ENCODE measurements around the gene ENTPD2. TPM values are rescaled to one million over a fixed set of nuclear protein-coding genes. Genes with fewer than 3 reads are reported as not detected.

The ENTPD2 gene
- total and polyA plus RNA-seq, 7 experiments from 2014 or later: not detected

DNA sequence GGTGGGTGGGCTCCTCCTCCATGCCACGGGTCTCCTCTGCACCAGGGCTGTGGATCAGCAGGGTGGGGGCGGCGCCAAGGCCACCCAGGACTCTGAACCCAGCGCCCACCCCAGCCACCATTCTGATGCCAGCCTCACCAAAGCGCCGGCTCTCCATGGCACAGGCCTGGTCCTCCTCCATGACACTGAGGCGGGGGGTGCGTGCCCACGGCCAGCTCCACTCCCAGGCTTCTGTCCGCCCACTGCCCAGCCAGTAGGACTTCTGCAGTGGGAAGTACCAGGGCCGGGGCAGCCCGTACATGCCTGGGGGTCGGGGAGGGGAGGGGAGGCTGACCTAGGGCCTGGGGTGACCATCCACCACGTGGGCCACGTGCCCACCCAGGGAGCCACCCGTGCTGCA is 37.4 kb downstream of the ENTPD2 start:
- H3K36me3 ChIP-seq (ENCODE audit: control insufficient read depth in 2 of 3, insufficient read depth in 3 of 3, low read length in 3 of 3): peaks cover 0 to 30% (median 0%) of the 10 kb centered on the region in 3 experiments
- no peaks in the 10 kb centered on the region for H3K27me3 Mint-ChIP-seq
- H3K36me3 Mint-ChIP-seq: peaks cover 0 to 5% (median 0%) of the 10 kb centered on the region in 5 donors
- H3K27ac ChIP-seq (ENCODE audit: low read depth, low read length): no peak overlapping the region
- no peak for ATAC-seq
- H3K4me1 ChIP-seq (ENCODE audit: control insufficient read depth in 2 of 2, insufficient read depth in 2 of 2, low read length in 2 of 2): no peaks in the 10 kb centered on the region
- ChIA-PET POLR2A (no interaction called here), CTCF (no interaction called here)
- no peaks in the 10 kb centered on the region for H3K9me3 Mint-ChIP-seq
- no peak overlapping the region for H3K27ac Mint-ChIP-seq
- H3K4me1 Mint-ChIP-seq: no peaks in the 10 kb centered on the region
- no peak overlapping the region for H3K4me3 Mint-ChIP-seq
- no peak for DNase-seq
- intact Hi-C loops (cut with micrococcal nuclease): no loop called here
- H3K4me3 ChIP-seq (ENCODE audit: low read length): no peak overlapping the region
- H3K27me3 ChIP-seq (ENCODE audit: control insufficient read depth in 2 of 2, insufficient read depth in 2 of 2, low read length in 2 of 2): no peaks in the 10 kb centered on the region
- H3K9me3 ChIP-seq (ENCODE audit: control insufficient read depth in 2 of 3, low read length in 3 of 3): no peaks in the 10 kb centered on the region

DNA sequence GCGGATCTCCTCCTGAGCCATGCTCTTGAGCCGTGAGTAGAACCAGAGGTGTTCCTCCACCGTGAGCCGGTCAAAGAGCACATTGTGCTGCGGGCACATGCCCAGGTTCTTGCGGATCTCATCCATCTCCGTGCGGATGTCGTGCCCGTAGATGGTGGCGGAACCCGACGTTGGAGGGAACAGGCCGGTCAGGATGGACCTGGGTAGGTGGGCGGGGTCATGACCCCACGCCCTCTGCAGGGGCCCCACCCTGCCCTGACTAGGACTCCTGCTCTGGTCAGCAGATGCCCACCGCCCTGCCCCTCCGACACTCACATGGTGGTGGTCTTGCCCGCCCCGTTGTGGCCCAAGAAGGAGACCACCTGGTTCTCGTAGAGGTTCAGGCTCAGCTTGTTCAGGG is 37.9 kb downstream of the ENTPD2 start:
- ATAC-seq: no peak

DNA sequence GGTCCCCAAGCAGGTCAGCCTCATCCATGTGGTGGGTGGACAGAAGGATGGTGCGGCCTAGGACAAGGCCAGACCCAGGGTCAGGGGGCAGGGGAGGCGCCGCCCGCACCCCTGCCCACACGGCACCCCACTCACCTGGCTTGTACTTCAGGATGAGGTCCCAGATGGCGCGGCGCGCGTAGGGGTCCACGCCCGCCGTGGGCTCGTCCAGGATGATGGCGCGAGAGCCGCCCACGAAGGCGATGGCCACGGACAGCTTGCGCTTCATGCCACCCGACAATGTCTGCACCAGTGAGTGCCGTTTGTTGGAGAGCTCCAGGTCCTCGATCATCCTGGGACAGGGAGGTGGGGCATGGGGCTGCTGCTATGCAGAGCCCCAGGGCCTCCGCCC is 38.3 kb downstream of the ENTPD2 start:
- H3K4me1 ChIP-seq (ENCODE audit: control insufficient read depth in 2 of 2, insufficient read depth in 2 of 2, low read length in 2 of 2): no peaks in the 10 kb centered on the region
- Mint-ChIP-seq H3K27ac (no peak overlapping the region), H3K4me3 (no peak overlapping the region), H3K4me1 (no peaks in the 10 kb centered on the region), H3K27me3 (no peaks in the 10 kb centered on the region), H3K36me3 (peaks cover 0 to 5% (median 0%) of the 10 kb centered on the region in 5 donors), H3K9me3 (no peaks in the 10 kb centered on the region)
- no peak overlapping the region for H3K4me3 ChIP-seq (ENCODE audit: low read length)
- H3K9me3 ChIP-seq (ENCODE audit: control insufficient read depth in 2 of 3, low read length in 3 of 3): no peaks in the 10 kb centered on the region
- no peak overlapping the region for H3K27ac ChIP-seq (ENCODE audit: low read depth, low read length)
- H3K36me3 ChIP-seq (ENCODE audit: control insufficient read depth in 2 of 3, insufficient read depth in 3 of 3, low read length in 3 of 3): peaks cover 0 to 34% (median 0%) of the 10 kb centered on the region in 3 experiments
- intact Hi-C loops (cut with micrococcal nuclease): no loop called here
- no peaks in the 10 kb centered on the region for H3K27me3 ChIP-seq (ENCODE audit: control insufficient read depth in 2 of 2, insufficient read depth in 2 of 2, low read length in 2 of 2)
- ChIA-PET CTCF (interaction anchor here (1.3 kb wide), 1 partner anchor 14 kb away, joined by 7 read pairs; no protein-coding TSS in a partner anchor), POLR2A (no interaction called here)
- DNase-seq: no peak
- no peak for ATAC-seq

More for the DNA sequence above, 37.9 kb downstream of the ENTPD2 start:
- CTCF ChIA-PET: no interaction called here
- intact Hi-C loops (cut with micrococcal nuclease): no loop called here
- peaks cover 0 to 34% (median 0%) of the 10 kb centered on the region in 3 experiments for H3K36me3 ChIP-seq (ENCODE audit: control insufficient read depth in 2 of 3, insufficient read depth in 3 of 3, low read length in 3 of 3)
- Mint-ChIP-seq H3K27ac (no peak overlapping the region), H3K9me3 (no peaks in the 10 kb centered on the region), H3K36me3 (peaks cover 0 to 5% (median 0%) of the 10 kb centered on the region in 5 donors), H3K4me3 (no peak overlapping the region), H3K27me3 (no peaks in the 10 kb centered on the region), H3K4me1 (no peaks in the 10 kb centered on the region)
- POLR2A ChIA-PET: no interaction called here
- H3K4me1 ChIP-seq (ENCODE audit: control insufficient read depth in 2 of 2, insufficient read depth in 2 of 2, low read length in 2 of 2): no peaks in the 10 kb centered on the region
- no peak overlapping the region for H3K4me3 ChIP-seq (ENCODE audit: low read length)
- DNase-seq: no peak
- H3K27me3 ChIP-seq (ENCODE audit: control insufficient read depth in 2 of 2, insufficient read depth in 2 of 2, low read length in 2 of 2): no peaks in the 10 kb centered on the region
- no peaks in the 10 kb centered on the region for H3K9me3 ChIP-seq (ENCODE audit: control insufficient read depth in 2 of 3, low read length in 3 of 3)
- H3K27ac ChIP-seq (ENCODE audit: low read depth, low read length): no peak overlapping the region

DNA sequence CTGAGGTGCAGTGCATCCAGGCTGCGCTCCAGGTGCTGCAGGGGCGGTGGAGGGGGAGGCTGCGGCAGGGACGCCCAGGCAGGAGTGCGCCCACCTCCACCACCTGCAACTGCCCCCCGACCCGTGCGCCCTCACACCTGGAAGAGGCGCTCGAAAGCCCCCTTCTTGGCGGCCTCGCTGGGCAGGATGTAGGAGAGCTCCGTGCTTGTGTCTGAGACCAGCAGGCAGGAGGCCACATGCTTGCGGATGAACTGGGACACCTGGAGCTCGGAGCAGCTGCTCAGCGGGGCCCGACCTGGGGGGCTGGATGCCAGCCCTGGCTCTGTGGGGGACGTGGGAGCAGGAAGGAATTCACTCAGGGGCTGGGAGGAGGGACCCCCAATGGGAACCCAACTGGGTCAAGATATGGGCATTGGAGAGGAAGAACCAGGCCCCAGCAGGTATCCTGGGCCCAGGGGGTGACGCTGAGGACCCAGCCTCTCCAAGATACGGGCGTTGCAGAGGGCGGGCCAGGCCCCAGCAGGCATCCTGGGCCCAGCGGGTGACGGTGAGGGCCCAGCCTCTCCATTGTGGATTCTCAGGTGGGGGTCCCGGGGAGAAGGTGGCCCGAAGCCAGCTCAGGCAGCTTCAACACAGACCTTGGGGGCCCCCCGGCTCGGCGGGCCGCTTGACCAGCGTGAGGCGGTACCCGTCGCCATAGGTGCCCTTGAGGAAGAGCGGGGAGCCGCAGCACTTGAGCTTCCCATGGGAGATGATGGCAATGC is 38.9 kb downstream of the ENTPD2 start:
- peaks cover 0 to 34% (median 0%) of the 10 kb centered on the region in 3 experiments for H3K36me3 ChIP-seq (ENCODE audit: control insufficient read depth in 2 of 3, insufficient read depth in 3 of 3, low read length in 3 of 3)
- POLR2A ChIA-PET: no interaction called here
- peaks cover 0 to 5% (median 0%) of the 10 kb centered on the region in 5 donors for H3K36me3 Mint-ChIP-seq

DNA sequence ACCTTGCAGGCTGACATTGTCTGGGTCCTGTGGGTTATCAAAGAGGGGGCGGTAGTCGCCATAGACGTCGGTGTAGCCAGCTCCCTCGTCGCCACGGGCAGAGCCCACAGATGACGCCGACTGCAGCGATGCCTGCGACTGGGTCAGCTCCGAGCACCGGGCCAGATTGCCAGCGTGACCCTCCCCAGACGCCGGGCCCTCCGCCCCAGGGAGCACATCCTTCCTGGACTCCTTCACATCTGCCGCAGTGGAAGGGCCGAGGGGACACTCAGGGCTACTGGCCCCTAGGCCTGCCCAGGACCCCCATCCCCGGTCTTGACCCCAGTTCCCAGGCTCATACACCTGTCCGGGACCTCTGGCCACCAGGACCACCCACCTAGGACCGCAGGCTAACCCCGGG is 39.7 kb downstream of the ENTPD2 start:
- H3K4me1 Mint-ChIP-seq: no peaks in the 10 kb centered on the region
- H3K4me3 Mint-ChIP-seq: no peak overlapping the region
- Histone ChIP-seq H3K36me3 (ENCODE audit: control insufficient read depth in 2 of 3, insufficient read depth in 3 of 3, low read length in 3 of 3) (peaks cover 0 to 34% (median 0%) of the 10 kb centered on the region in 3 experiments), H3K9me3 (ENCODE audit: control insufficient read depth in 2 of 3, low read length in 3 of 3) (no peaks in the 10 kb centered on the region), H3K4me1 (ENCODE audit: control insufficient read depth in 2 of 2, insufficient read depth in 2 of 2, low read length in 2 of 2) (no peaks in the 10 kb centered on the region), H3K4me3 (ENCODE audit: low read length) (no peak overlapping the region), H3K27me3 (ENCODE audit: control insufficient read depth in 2 of 2, insufficient read depth in 2 of 2, low read length in 2 of 2) (no peaks in the 10 kb centered on the region), H3K27ac (ENCODE audit: low read depth, low read length) (no peak overlapping the region)
- intact Hi-C loops (cut with micrococcal nuclease): no loop called here
- ATAC-seq (no peak), DNase-seq (no peak)
- POLR2A ChIA-PET: no interaction called here
- H3K27me3 Mint-ChIP-seq: no peaks in the 10 kb centered on the region
- no peak overlapping the region for H3K27ac Mint-ChIP-seq
- CTCF ChIA-PET: interaction anchor here (1.3 kb wide), 1 partner anchor 15 kb away, joined by 7 read pairs; no protein-coding TSS in a partner anchor
- peaks cover 0 to 5% (median 0%) of the 10 kb centered on the region in 5 donors for H3K36me3 Mint-ChIP-seq
- no peaks in the 10 kb centered on the region for H3K9me3 Mint-ChIP-seq

More for the DNA sequence above, 38.9 kb downstream of the ENTPD2 start:
- no peak overlapping the region for H3K27ac Mint-ChIP-seq
- no peaks in the 10 kb centered on the region for H3K4me1 Mint-ChIP-seq
- H3K4me3 Mint-ChIP-seq: no peak overlapping the region
- Histone ChIP-seq H3K9me3 (ENCODE audit: control insufficient read depth in 2 of 3, low read length in 3 of 3) (no peaks in the 10 kb centered on the region), H3K4me3 (ENCODE audit: low read length) (no peak overlapping the region), H3K27me3 (ENCODE audit: control insufficient read depth in 2 of 2, insufficient read depth in 2 of 2, low read length in 2 of 2) (no peaks in the 10 kb centered on the region), H3K27ac (ENCODE audit: low read depth, low read length) (no peak overlapping the region), H3K4me1 (ENCODE audit: control insufficient read depth in 2 of 2, insufficient read depth in 2 of 2, low read length in 2 of 2) (no peaks in the 10 kb centered on the region)
- CTCF ChIA-PET: interaction anchor here (1.3 kb wide), 1 partner anchor 14 kb away, joined by 7 read pairs; no protein-coding TSS in a partner anchor
- intact Hi-C loops (cut with micrococcal nuclease): no loop called here
- no peak for ATAC-seq
- H3K9me3 Mint-ChIP-seq: no peaks in the 10 kb centered on the region
- no peaks in the 10 kb centered on the region for H3K27me3 Mint-ChIP-seq
- no peak for DNase-seq

DNA sequence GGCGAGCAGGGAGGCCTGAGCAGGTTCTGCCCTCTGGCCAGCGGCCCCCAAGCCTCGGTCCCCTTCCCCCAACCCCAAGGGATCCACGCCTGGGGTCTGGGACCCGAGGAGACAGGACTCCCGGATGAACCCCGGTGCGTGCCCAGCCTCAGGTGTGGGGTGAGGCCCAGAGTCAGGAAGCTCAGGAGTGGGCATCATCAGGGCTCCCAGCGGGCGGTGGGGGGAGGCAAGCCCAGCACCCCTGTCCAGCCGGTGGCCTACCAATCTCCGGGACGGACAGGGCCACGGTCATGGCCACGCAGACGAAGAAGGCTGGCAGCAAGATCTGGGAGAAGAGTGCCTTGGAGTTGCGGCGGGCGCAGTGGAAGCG is 40.3 kb downstream of the ENTPD2 start:
- CTCF ChIA-PET: no interaction called here
- H3K27ac ChIP-seq (ENCODE audit: low read depth, low read length): no peak overlapping the region
- DNase-seq (no peak), ATAC-seq (no peak)
- Mint-ChIP-seq H3K4me3 (no peak overlapping the region), H3K27me3 (no peaks in the 10 kb centered on the region), H3K9me3 (no peaks in the 10 kb centered on the region), H3K4me1 (no peaks in the 10 kb centered on the region), H3K36me3 (peaks cover 0 to 5% (median 0%) of the 10 kb centered on the region in 5 donors), H3K27ac (no peak overlapping the region)
- intact Hi-C loops (cut with micrococcal nuclease): no loop called here
- POLR2A ChIA-PET: no interaction called here
- H3K4me3 ChIP-seq (ENCODE audit: low read length): no peak overlapping the region
- peaks cover 0 to 34% (median 0%) of the 10 kb centered on the region in 3 experiments for H3K36me3 ChIP-seq (ENCODE audit: control insufficient read depth in 2 of 3, insufficient read depth in 3 of 3, low read length in 3 of 3)
- H3K27me3 ChIP-seq (ENCODE audit: control insufficient read depth in 2 of 2, insufficient read depth in 2 of 2, low read length in 2 of 2): no peaks in the 10 kb centered on the region
- no peaks in the 10 kb centered on the region for H3K9me3 ChIP-seq (ENCODE audit: control insufficient read depth in 2 of 3, low read length in 3 of 3)
- no peaks in the 10 kb centered on the region for H3K4me1 ChIP-seq (ENCODE audit: control insufficient read depth in 2 of 2, insufficient read depth in 2 of 2, low read length in 2 of 2)

All from naive thymus-derived CD4-positive, alpha-beta T cell (primary cell).